AG04450 (cell line): Measurements from ENCODE around the gene GNG14. TPM values are rescaled to one million over a fixed set of nuclear protein-coding genes. Genes with fewer than 3 reads are reported as not detected.

Experiments used
- CTCF ChIA-PET: fragments of 300-600, 350-600 bp; formaldehyde crosslinking; extraction: SDS; loops from one replicate; lab custom pipeline; 2022; ENCODE audit warnings: antibody characterized with exemption, inconsistent platforms; lab: Charles Lee
- POLR2A ChIA-PET: fragments of 350-600 bp; formaldehyde crosslinking; extraction: SDS; loops from one replicate; lab custom pipeline; 2021; ENCODE audit warnings: antibody characterized with exemption, inconsistent platforms; lab: Yijun Ruan, JAX
- DNase-seq: peaks from one replicate; pipeline ENCODE4 v3.0.0-alpha.2; 2011; ENCODE audit warnings: low read depth, low spot score
- H3K27ac ChIP-seq: one replicate; pipeline ENCODE4 v1.5.1; 2012; ENCODE audit warnings: low read depth, low read length, control low read depth
- H3K27me3 ChIP-seq: one replicate; pipeline ENCODE4 v1.6.0; 2012; ENCODE audit warnings: low read length; ENCODE audit not compliant: control insufficient read depth, insufficient read depth
- H3K4me3 ChIP-seq: 2 replicates; pipeline ENCODE4 v1.5.1; 2011; ENCODE audit warnings: mild to moderate bottlenecking, low read depth, low read length, control low read depth
- H3K9me3 ChIP-seq: 2 replicates; pipeline ENCODE4 v1.5.1; 2012; ENCODE audit warnings: low read length; ENCODE audit not compliant: control insufficient read depth, insufficient read depth
- polyA plus RNA-seq: library from polyadenylated mRNA; depleted of rRNA; stranded (reverse); fragments of >200 nt; gene quantifications from 2 replicates; pipeline ENCODE4 v1.2.3, GENCODE V29; 2011
- TF ChIP-seq, protein P1 (sequence below): IDR thresholded peaks from 2 replicates; pipeline ENCODE4 v1.5.1; 2011; ENCODE audit warnings: low read depth, low read length, control low read depth, inconsistent platforms

Gene GNG14
- polyA plus RNA-seq, 1 experiment = not detected

DNA sequence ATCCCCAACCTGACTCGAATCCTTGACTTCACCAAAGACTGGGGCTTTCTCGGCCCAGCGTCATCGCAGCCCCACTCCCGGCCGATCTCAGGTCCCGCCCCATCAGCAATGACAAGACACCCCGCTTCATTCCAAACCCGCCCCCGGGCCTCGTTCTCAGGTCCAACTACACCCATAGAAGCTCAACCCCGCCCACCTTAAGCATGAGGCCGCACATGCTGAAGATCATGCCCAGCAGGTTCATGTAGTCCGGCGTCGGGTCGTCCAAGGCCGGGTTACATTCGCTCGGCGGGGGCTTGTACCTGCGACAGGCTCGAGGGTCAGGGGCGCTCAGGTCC is 18.9 kb upstream of the GNG14 start:
- ChIA-PET CTCF (interaction anchor here (1.0 to 1.5 kb wide), 2 partner anchors 8 to 29 kb away, joined by 3 to 4 read pairs; no protein-coding TSS in a partner anchor), POLR2A (interaction anchor here (0.6 to 1.5 kb wide), 4 partner anchors 9 to 201 kb away, joined by 4 to 8 read pairs (median 4); partner anchors contain the start of genes DHPS, ZNF490 and ZNF791)
- H3K9me3 ChIP-seq = no peaks in the 10 kb centered on the region; the same call in 1 of the 2 replicates
- peak overlapping the region; percentile 98 for H3K27ac ChIP-seq
- H3K4me3 ChIP-seq = peak overlapping the region; percentile 94
- TF ChIP-seq, protein P1, sequence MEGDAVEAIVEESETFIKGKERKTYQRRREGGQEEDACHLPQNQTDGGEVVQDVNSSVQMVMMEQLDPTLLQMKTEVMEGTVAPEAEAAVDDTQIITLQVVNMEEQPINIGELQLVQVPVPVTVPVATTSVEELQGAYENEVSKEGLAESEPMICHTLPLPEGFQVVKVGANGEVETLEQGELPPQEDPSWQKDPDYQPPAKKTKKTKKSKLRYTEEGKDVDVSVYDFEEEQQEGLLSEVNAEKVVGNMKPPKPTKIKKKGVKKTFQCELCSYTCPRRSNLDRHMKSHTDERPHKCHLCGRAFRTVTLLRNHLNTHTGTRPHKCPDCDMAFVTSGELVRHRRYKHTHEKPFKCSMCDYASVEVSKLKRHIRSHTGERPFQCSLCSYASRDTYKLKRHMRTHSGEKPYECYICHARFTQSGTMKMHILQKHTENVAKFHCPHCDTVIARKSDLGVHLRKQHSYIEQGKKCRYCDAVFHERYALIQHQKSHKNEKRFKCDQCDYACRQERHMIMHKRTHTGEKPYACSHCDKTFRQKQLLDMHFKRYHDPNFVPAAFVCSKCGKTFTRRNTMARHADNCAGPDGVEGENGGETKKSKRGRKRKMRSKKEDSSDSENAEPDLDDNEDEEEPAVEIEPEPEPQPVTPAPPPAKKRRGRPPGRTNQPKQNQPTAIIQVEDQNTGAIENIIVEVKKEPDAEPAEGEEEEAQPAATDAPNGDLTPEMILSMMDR = no peak
- H3K27me3 ChIP-seq = no peaks in the 10 kb centered on the region
- DNase-seq = peak; percentile 20

DNA sequence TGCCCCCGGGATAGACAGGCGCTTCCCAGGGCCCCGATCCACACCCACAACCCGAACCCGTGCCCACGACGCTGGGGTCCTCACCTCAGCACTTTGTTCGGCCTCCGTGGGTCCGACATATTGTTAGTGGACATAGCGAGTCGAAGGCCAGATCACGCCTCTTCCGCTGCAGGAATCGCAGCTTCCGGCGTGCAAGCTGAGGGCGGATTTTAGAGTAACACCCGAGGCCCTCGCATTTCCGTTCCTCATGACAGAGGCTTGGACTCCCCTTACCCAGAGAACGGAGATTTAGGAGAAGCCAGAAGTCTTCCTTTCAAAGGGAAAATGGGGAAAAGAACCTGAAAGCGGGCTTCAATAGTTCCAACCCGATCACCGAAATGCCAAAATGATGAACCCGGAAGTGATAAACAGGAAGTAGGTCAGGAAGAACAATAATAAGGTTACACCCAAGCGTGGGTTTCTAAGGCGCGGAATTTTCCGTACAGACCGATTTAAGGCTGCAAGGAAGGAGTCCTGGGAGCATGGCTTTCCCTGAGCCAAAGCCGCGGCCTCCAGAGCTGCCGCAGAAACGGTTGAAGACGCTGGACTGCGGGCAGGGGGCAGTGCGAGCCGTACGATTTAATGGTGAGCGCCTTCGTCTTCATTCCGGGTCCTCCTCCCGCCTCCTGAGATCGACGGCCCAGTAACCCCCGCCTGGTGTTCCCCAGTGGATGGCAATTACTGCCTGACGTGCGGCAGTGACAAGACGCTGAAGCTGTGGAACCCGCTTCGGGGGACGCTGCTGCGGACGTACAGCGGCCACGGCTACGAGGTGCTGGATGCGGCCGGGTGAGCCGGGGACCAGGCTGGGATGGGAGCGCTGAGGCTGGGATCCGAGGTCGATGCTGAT is 18.3 kb upstream of the GNG14 start:
- Histone ChIP-seq H3K4me3 (peak overlapping the region; percentile 94), H3K9me3 (no peaks in the 10 kb centered on the region; the same call in 1 of the 2 replicates), H3K27me3 (no peaks in the 10 kb centered on the region), H3K27ac (peak overlapping the region; percentile 98)
- CTCF ChIA-PET = interaction anchor here (0.6 to 1.0 kb wide), 2 partner anchors 30 to 581 kb away, joined by 3 read pairs; no protein-coding TSS in a partner anchor
- DNase-seq = peak; percentile 69
- TF ChIP-seq, protein P1 = no peak
- POLR2A ChIA-PET = interaction anchor here (0.6 to 1.5 kb wide), 4 partner anchors 9 to 58 kb away, joined by 3 to 8 read pairs (median 4); partner anchors contain the start of genes DHPS, ZNF490 and ZNF791

DNA sequence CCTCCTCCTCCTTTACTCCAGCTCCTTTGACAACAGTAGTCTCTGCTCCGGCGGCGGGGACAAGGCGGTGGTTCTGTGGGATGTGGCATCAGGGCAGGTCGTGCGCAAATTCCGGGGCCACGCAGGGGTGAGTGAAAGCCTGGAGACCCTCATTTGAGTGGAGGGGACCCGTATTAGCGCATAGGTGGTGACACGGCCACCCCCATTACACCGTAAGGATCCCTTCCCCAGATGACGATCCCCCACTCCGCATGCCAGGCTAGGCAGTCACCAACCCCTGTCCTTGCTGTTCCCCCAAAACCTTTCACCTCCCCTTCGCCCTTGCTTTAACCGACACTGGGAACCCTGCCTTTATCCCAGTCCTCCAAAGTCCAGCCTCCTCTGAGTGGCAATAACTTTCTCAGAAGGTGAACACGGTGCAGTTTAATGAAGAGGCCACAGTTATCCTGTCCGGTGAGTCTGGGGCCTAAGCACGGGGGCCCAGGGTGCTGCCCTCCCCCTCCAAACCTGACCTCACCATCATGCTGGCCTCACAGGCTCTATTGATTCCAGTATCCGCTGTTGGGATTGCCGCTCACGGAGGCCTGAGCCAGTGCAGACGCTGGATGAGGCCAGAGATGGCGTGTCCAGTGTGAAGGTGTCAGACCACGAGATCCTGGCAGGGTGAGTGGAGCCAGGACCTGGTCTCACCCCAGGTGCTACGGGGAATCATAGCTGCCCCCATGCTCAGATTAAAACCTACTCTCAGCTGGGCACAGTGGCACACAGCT is 17.5 kb upstream of the GNG14 start:
- DNase-seq = no peak
- TF ChIP-seq, protein P1 = no peak
- Histone ChIP-seq H3K9me3 (no peaks in the 10 kb centered on the region; the same call in 1 of the 2 replicates), H3K4me3 (peak overlapping the region; percentile 94), H3K27ac (peak overlapping the region; percentile 98), H3K27me3 (no peaks in the 10 kb centered on the region)
- ChIA-PET CTCF (interaction anchor here (0.6 to 4.3 kb wide), 3 partner anchors 15 to 581 kb away, joined by 3 to 28 read pairs (median 3); no protein-coding TSS in a partner anchor), POLR2A (no interaction called here)

DNA sequence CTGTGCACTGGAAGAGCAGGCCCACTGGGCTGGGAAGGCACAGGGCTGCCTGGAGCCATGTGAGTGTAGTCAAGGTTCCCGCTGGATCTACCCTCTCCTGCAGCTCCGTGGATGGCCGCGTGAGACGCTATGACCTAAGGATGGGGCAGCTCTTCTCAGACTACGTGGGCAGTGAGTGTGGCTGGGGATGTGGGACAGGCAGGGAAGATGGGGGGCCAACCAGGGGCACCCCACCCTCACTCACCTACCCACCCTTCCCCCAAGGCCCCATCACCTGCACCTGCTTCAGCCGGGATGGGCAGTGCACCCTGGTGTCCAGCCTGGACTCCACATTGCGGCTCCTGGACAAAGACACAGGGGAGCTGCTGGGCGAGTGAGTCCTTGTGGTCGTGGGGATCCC is 15.1 kb upstream of the GNG14 start:
- DNase-seq = no peak
- no peaks in the 10 kb centered on the region; the same call in 1 of the 2 replicates for H3K9me3 ChIP-seq
- POLR2A ChIA-PET = interaction anchor here (1.7 kb wide), 1 partner anchor 8 kb away, joined by 5 read pairs; no protein-coding TSS in a partner anchor
- H3K4me3 ChIP-seq = no peak overlapping the region
- H3K27me3 ChIP-seq = no peaks in the 10 kb centered on the region
- TF ChIP-seq, protein P1 = no peak
- CTCF ChIA-PET = interaction anchor here (0.5 to 4.3 kb wide), 16 partner anchors 9 to 749 kb away, joined by 3 to 28 read pairs (median 5); partner anchors contain the start of gene DHPS
- H3K27ac ChIP-seq = no peak overlapping the region
